CD14-positive monocyte (primary cell): ENCODE results near the gene HAVCR1. TPM values are rescaled to one million over a fixed set of nuclear protein-coding genes. Genes with fewer than 3 reads are reported as not detected.

Source experiments
- DNase-seq, 3 donors: peaks; one replicate each; pipeline ENCODE4 v3.0.0-alpha.2; 2011 to 2022
- H2AFZ ChIP-seq: 2 replicates; pipeline ENCODE4 v1.6.0; 2012; ENCODE audit warnings: mild to moderate bottlenecking, low read depth, low read length, inconsistent platforms; ENCODE audit not compliant: insufficient read depth, poor library complexity, severe bottlenecking
- H3K27ac ChIP-seq, 2 donors: 1 replicate in 1 of 2; 2 replicates in 1 of 2; pipeline ENCODE4 v1.5.1; 2012 to 2013; ENCODE audit warnings: low read length in 2 of 2, control low read depth in 1 of 2, inconsistent platforms in 1 of 2, low read depth in 1 of 2, mild to moderate bottlenecking in 1 of 2
- H3K27me3 ChIP-seq, 2 donors: one replicate each; pipeline versions ENCODE4 v1.6.0 to v1.6.1; 2011 to 2013; ENCODE audit warnings: low read length in 2 of 2; ENCODE audit not compliant: control insufficient read depth in 2 of 2, insufficient read depth in 2 of 2
- H3K36me3 ChIP-seq, 2 donors: replicated peaks in 1 of 2; 1 replicate in 1 of 2; 2 replicates in 1 of 2; pipeline versions ENCODE4 v1.5.1 to v1.6.1; 2012 to 2013; ENCODE audit warnings: low read length in 2 of 2, control low read depth in 1 of 2, inconsistent platforms in 1 of 2, mild to moderate bottlenecking in 1 of 2; ENCODE audit not compliant: insufficient read depth in 2 of 2, control insufficient read depth in 1 of 2
- H3K4me1 ChIP-seq, 2 donors: 1 replicate in 1 of 2; 2 replicates in 1 of 2; pipeline versions ENCODE4 v1.5.1 to v1.6.1; 2012 to 2013; ENCODE audit warnings: low read length in 2 of 2, control low read depth in 1 of 2, inconsistent platforms in 1 of 2, mild to moderate bottlenecking in 1 of 2, moderate library complexity in 1 of 2; ENCODE audit not compliant: insufficient read depth in 2 of 2, control insufficient read depth in 1 of 2
- H3K4me2 ChIP-seq: replicated peaks from 2 replicates; pipeline ENCODE3; 2012; ENCODE audit warnings: low read length, moderate library complexity, mild to moderate bottlenecking; ENCODE audit not compliant: poor library complexity, severe bottlenecking; ENCODE audit errors: extremely low read depth
- H3K4me3 ChIP-seq, 3 experiments: fragments of 200-600 bp in 1 of 3; sonication (generic) in 1 of 3; replicated peaks in 1 of 3; 1 replicate in 2 of 3; 2 replicates in 1 of 3; pipeline ENCODE4 v1.5.1; 2011 to 2013; ENCODE audit warnings: low read length in 3 of 3, mild to moderate bottlenecking in 3 of 3, control low read depth in 2 of 3, low read depth in 2 of 3, inconsistent platforms in 1 of 3, moderate library complexity in 1 of 3
- H3K79me2 ChIP-seq: 2 replicates; pipeline ENCODE4 v1.6.0; 2012; ENCODE audit warnings: mild to moderate bottlenecking, control low read depth, inconsistent platforms, low read length, moderate library complexity; ENCODE audit not compliant: insufficient read depth
- H3K9ac ChIP-seq: 2 replicates; pipeline ENCODE4 v1.6.0; 2017; ENCODE audit warnings: low read length, mild to moderate bottlenecking; ENCODE audit not compliant: insufficient read depth, poor library complexity, severe bottlenecking
- H3K9me3 ChIP-seq, 2 donors: replicated peaks in 1 of 2; 1 replicate in 1 of 2; 2 replicates in 1 of 2; pipeline versions ENCODE4 v1.5.1 to v1.6.1; 2012 to 2013; ENCODE audit warnings: low read length in 2 of 2, control low read depth in 1 of 2; ENCODE audit not compliant: control insufficient read depth in 1 of 2, insufficient read depth in 1 of 2
- H4K20me1 ChIP-seq: 2 replicates; pipeline ENCODE4 v1.6.0; 2012; ENCODE audit warnings: mild to moderate bottlenecking, low read length, control low read depth, moderate library complexity; ENCODE audit not compliant: insufficient read depth
- H3K27ac Mint-ChIP-seq, 7 donors: one replicate each; pipeline ENCODE4 v1.8.0; 2020; ENCODE audit warnings: mild to moderate bottlenecking in 7 of 7, mixed read lengths in 7 of 7, moderate library complexity in 6 of 7, inconsistent platforms in 2 of 7
- H3K27me3 Mint-ChIP-seq, 3 donors: one replicate each; pipeline ENCODE4 v1.8.0; 2021 to 2022; ENCODE audit warnings: low read depth in 3 of 3, mild to moderate bottlenecking in 3 of 3, mixed read lengths in 3 of 3, moderate library complexity in 3 of 3, inconsistent platforms in 1 of 3
- H3K36me3 Mint-ChIP-seq, 2 donors: one replicate each; pipeline ENCODE4 v1.8.0; 2020; ENCODE audit warnings: mixed read lengths in 2 of 2, inconsistent platforms in 1 of 2, mild to moderate bottlenecking in 1 of 2
- H3K4me1 Mint-ChIP-seq: one replicate; pipeline ENCODE4 v1.8.0; 2020; ENCODE audit warnings: mild to moderate bottlenecking, mixed read lengths
- H3K4me3 Mint-ChIP-seq, 2 donors: one replicate each; pipeline ENCODE4 v1.8.0; 2020; ENCODE audit warnings: mild to moderate bottlenecking in 2 of 2, mixed read lengths in 2 of 2, moderate library complexity in 1 of 2
- H3K9me3 Mint-ChIP-seq, 7 donors: one replicate each; pipeline ENCODE4 v1.8.0; 2020 to 2022; ENCODE audit warnings: mixed read lengths in 7 of 7, mild to moderate bottlenecking in 6 of 7, moderate library complexity in 6 of 7, inconsistent platforms in 2 of 7
- WGBS: methylation state at CpG from one replicate; pipeline ENCODE4 v1.1.5; 2013; ENCODE audit warnings: missing lambda C conversion rate; ENCODE audit not compliant: insufficient coverage; 5-methylcytosine and 5-hydroxymethylcytosine counted together
- intact Hi-C, 2 donors: fragments of 100-400 bp; cut with micrococcal nuclease; formaldehyde crosslinking; loops; one replicate each; pipeline versions ENCODE4 v1.15.0 to v1.15.1; 2023
- polyA plus RNA-seq, 3 donors: library from polyadenylated mRNA; depleted of rRNA in 1 of 3; unstranded in 2 of 3; stranded (reverse) in 1 of 3; fragments of 300-500 nt in 2 of 3; fragments of >200 nt in 1 of 3; fragmentation: Illumina TruSeq in 2 of 3; gene quantifications; 1 replicate in 2 of 3; 2 replicates in 1 of 3; pipeline ENCODE4 v1.2.3, GENCODE V29; 2012 to 2021
- TF ChIP-seq, protein P1 (sequence below): fragments of 200-600 bp; IDR thresholded peaks from one replicate; pipeline ENCODE4 v1.8.0; 2022; ENCODE audit warnings: antibody characterized with exemption, mild to moderate bottlenecking

The HAVCR1 gene
- polyA plus RNA-seq, 3 donors: 1.1 TPM; not detected in 2

DNA sequence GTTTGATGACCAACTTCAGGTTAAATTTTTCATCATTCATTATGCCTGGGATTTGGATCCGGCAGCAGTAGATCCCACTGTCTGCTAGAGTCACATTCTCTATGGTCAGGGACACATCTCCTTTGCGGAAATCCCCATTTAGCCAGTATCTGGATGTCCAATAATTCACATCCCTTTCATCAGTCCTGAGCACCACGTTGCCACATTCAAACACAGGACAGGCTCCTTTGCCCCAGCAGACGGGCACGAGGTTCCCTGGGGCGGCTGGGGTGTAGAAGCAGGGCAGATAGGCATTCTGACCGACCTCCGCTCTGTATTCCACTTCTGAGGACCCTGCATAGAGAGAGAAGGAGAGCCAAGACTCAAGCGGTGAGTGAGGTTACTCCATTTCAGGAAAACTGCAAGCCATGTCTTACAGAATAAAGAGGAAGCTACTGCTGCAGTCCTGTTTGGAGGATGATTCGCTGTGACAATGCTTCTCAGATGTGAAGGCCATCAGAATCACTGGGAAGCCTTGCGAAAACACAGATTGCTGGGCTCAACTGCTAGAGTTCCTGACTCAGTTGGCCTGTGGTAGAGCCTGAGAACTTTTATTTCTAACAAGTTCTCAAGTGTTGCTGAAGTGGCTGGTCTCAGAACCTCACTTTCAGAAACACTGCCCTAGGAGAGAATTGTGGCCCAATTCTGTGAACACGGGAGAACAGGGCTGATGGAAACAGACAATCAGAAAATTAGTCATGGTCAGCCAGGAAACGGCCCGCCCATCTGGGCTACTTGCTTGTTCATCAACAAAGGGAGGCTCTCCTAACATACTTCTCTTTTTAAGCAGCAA, 47.9 kb upstream of the HAVCR1 start:
- DNase-seq: peak; percentile 89 to 97 (median 90)
- Histone ChIP-seq H3K4me3 (peak overlapping the region; percentile 41 to 73 (median 65)), H3K9ac (peak overlapping the region; percentile 76), H3K4me1 (peaks cover 70 to 73% of the 10 kb centered on the region in 2 donors), H3K27ac (peak overlapping the region; percentile 97 to 98), H3K79me2 (peaks cover 55% of the 10 kb centered on the region), H2AFZ (peak overlapping the region; percentile 13), H3K27me3 (no peaks in the 10 kb centered on the region), H3K36me3 (peaks cover 12 to 27% of the 10 kb centered on the region in 2 donors), H4K20me1 (no peaks in the 10 kb centered on the region), H3K4me2 (peak overlapping the region; percentile 79), H3K9me3 (no peaks in the 10 kb centered on the region)
- Mint-ChIP-seq H3K9me3 (peaks cover 0 to 2% (median 0%) of the 10 kb centered on the region in 7 donors), H3K27me3 (peaks cover 0 to 2% (median 0%) of the 10 kb centered on the region in 3 donors), H3K36me3 (peaks cover 34 to 38% of the 10 kb centered on the region in 2 donors), H3K4me3 (peak overlapping the region; percentile 77 to 92), H3K27ac (peak overlapping the region; percentile 98 to 100 (median 99)), H3K4me1 (peaks cover 68% of the 10 kb centered on the region)
- TF ChIP-seq, protein P1, sequence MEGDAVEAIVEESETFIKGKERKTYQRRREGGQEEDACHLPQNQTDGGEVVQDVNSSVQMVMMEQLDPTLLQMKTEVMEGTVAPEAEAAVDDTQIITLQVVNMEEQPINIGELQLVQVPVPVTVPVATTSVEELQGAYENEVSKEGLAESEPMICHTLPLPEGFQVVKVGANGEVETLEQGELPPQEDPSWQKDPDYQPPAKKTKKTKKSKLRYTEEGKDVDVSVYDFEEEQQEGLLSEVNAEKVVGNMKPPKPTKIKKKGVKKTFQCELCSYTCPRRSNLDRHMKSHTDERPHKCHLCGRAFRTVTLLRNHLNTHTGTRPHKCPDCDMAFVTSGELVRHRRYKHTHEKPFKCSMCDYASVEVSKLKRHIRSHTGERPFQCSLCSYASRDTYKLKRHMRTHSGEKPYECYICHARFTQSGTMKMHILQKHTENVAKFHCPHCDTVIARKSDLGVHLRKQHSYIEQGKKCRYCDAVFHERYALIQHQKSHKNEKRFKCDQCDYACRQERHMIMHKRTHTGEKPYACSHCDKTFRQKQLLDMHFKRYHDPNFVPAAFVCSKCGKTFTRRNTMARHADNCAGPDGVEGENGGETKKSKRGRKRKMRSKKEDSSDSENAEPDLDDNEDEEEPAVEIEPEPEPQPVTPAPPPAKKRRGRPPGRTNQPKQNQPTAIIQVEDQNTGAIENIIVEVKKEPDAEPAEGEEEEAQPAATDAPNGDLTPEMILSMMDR: no peak
- WGBS: 26% methylated on average over 6 of the region's 14 CpGs
- intact Hi-C loops: no loop called here

DNA sequence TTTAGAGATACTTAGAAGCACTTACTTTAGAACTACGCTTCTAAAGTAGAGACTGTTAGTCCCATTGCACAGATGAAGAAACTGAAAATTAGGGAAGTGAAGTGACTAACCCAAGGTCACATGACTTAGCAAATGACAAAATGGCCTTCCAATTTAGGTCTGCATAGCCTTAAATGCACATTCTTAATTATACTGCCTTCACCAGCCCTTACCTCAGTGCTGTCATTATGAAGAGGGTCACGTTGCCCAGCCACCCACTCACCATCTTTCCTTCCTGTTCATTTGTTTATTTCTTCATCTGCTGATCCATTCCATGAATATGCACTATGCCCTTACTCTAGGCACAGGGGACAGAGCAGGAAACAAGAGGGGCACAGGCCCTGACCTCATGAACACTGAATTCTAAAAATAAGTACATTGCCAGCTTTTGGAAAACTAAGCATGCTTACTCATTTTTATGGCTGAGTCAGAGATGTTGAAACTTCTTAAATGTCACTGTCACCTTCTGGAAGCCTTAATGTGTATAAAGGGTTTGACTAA, 41.3 kb upstream of the HAVCR1 start:
- Histone ChIP-seq H2AFZ (no peak overlapping the region), H3K79me2 (peaks cover 45% of the 10 kb centered on the region), H3K4me2 (peak overlapping the region; percentile 17), H3K9ac (no peak overlapping the region), H3K27ac (peak overlapping the region; percentile 63 to 82), H4K20me1 (no peaks in the 10 kb centered on the region), H3K9me3 (no peaks in the 10 kb centered on the region), H3K36me3 (peaks cover 32 to 62% of the 10 kb centered on the region in 2 donors), H3K27me3 (no peaks in the 10 kb centered on the region), H3K4me3 (no peak overlapping the region), H3K4me1 (peaks cover 40 to 48% of the 10 kb centered on the region in 2 donors)
- DNase-seq: peak; percentile 86 to 94 (median 94)
- TF ChIP-seq, protein P1: no peak
- WGBS: 0% methylated on average over 1 of the region's 2 CpGs
- Mint-ChIP-seq H3K4me1 (peaks cover 45% of the 10 kb centered on the region), H3K27ac (peak overlapping the region; percentile 94 to 99 (median 97)), H3K27me3 (peaks cover 0 to 2% (median 2%) of the 10 kb centered on the region in 3 donors), H3K9me3 (peaks cover 0 to 2% (median 0%) of the 10 kb centered on the region in 7 donors), H3K4me3 (peak overlapping the region in 1 of 2 donors; percentile 54), H3K36me3 (peaks cover 62 to 76% of the 10 kb centered on the region in 2 donors)
- intact Hi-C loops: loop anchor here in 1 of 2 donors (1.0 kb wide), 1 partner anchor 43 kb away; no protein-coding TSS in a partner anchor
